Thymus (tissue), 11 donors: ENCODE results near the gene C14orf119. TPM values are rescaled to one million over a fixed set of nuclear protein-coding genes. Genes with fewer than 3 reads are reported as not detected.
"Not testable (repeated sequence)": the region's sequence is repeated elsewhere in the genome, so short reads cannot be mapped to it uniquely, and the experiment has no call there.

Source experiments
- DNase-seq, 9 donors: peaks; one replicate each; pipeline ENCODE4 v3.0.0-alpha.2; 2013; ENCODE audit warnings: low spot score in 9 of 9, low read depth in 6 of 9, missing footprints in 1 of 9
- H3K27ac ChIP-seq, 2 donors: one replicate each; pipeline ENCODE4 v1.5.1; 2013; ENCODE audit warnings: control low read depth in 1 of 2, low read depth in 1 of 2, low read length in 1 of 2, mild to moderate bottlenecking in 1 of 2, moderate library complexity in 1 of 2
- H3K27me3 ChIP-seq, 2 donors: one replicate each; pipeline ENCODE4 v1.5.1; 2013; ENCODE audit warnings: low read length in 1 of 2; ENCODE audit not compliant: control insufficient read depth in 2 of 2, insufficient read depth in 1 of 2
- H3K36me3 ChIP-seq, 2 donors: one replicate each; pipeline ENCODE4 v1.5.1; 2013; ENCODE audit warnings: low read length in 1 of 2, mild to moderate bottlenecking in 1 of 2, moderate library complexity in 1 of 2; ENCODE audit not compliant: control insufficient read depth in 2 of 2, insufficient read depth in 2 of 2
- H3K4me1 ChIP-seq, 2 donors: one replicate each; pipeline ENCODE4 v1.5.1; 2013; ENCODE audit warnings: low read length in 2 of 2; ENCODE audit not compliant: control insufficient read depth in 2 of 2, insufficient read depth in 2 of 2
- H3K4me3 ChIP-seq, 2 donors: one replicate each; pipeline ENCODE4 v1.5.1; 2013; ENCODE audit warnings: low read length in 2 of 2, control low read depth in 1 of 2, mild to moderate bottlenecking in 1 of 2
- H3K9me3 ChIP-seq, 2 donors: one replicate each; pipeline ENCODE4 v1.5.1; 2013; ENCODE audit warnings: low read length in 1 of 2, mild to moderate bottlenecking in 1 of 2; ENCODE audit not compliant: control insufficient read depth in 2 of 2, insufficient read depth in 1 of 2
- WGBS: extraction: QIAGEN DNeasy Blood & Tissue Kit; methylation state at CpG from one replicate; pipeline ENCODE4 v1.1.7; 2013; 5-methylcytosine and 5-hydroxymethylcytosine counted together
- polyA plus RNA-seq: library from polyadenylated mRNA; stranded (reverse); fragments of 200-250 nt; gene quantifications from one replicate; pipeline ENCODE4 v1.2.3, GENCODE V29; 2013
- total RNA-seq: library from RNA; stranded (reverse); fragments of 120-200 nt; gene quantifications from one replicate; pipeline ENCODE4 v1.2.4, GENCODE V29; 2013
- donor health status: healthy.

Gene C14orf119
- total and polyA plus RNA-seq, 2 donors, result 43.6 to 52.9 TPM

GRCh38 chr14:23101986-23102625 is 6.8 kb downstream of the C14orf119 start:
- Histone ChIP-seq H3K36me3 (peaks cover 12 to 22% of the 10 kb centered on the region in 2 donors), H3K4me1 (no peaks in the 10 kb centered on the region), H3K27me3 (peaks cover 0 to 2% of the 10 kb centered on the region in 2 donors), H3K4me3 (no peak overlapping the region), H3K9me3 (no peaks in the 10 kb centered on the region), H3K27ac (no peak overlapping the region)
- 93% methylated on average over 10 of the region's 10 CpGs for WGBS
- no peak for DNase-seq

GRCh38 chr14:23102801-23103200 is 7.5 kb downstream of the C14orf119 start:
- Histone ChIP-seq H3K36me3 (peaks cover 9 to 15% of the 10 kb centered on the region in 2 donors), H3K27ac (no peak overlapping the region), H3K4me1 (no peaks in the 10 kb centered on the region), H3K9me3 (no peaks in the 10 kb centered on the region), H3K27me3 (peaks cover 0 to 2% of the 10 kb centered on the region in 2 donors), H3K4me3 (no peak overlapping the region)
- no peak for DNase-seq
- WGBS, result 98% methylated on average over 2 of the region's 2 CpGs

- no peak overlapping the region for H3K4me3 ChIP-seq
- no peak for DNase-seq
- peaks cover 0 to 2% of the 10 kb centered on the region in 2 donors for H3K27me3 ChIP-seq
- H3K4me1 ChIP-seq, result no peaks in the 10 kb centered on the region
- peaks cover 2 to 8% of the 10 kb centered on the region in 2 donors for H3K36me3 ChIP-seq
- 96% methylated on average over 4 of the region's 4 CpGs for WGBS
- no peak overlapping the region for H3K27ac ChIP-seq
- H3K9me3 ChIP-seq, result no peaks in the 10 kb centered on the region
Observed at GRCh38 chr14:23103581-23103980, 8.3 kb downstream of the C14orf119 start.

- Histone ChIP-seq H3K36me3 (peaks cover 0 to 2% of the 10 kb centered on the region in 2 donors), H3K4me1 (no peaks in the 10 kb centered on the region), H3K4me3 (no peak overlapping the region), H3K27ac (no peak overlapping the region), H3K9me3 (peaks cover 0 to 3% of the 10 kb centered on the region in 2 donors), H3K27me3 (peaks cover 0 to 2% of the 10 kb centered on the region in 2 donors)
- 95% methylated on average over 6 of the region's 6 CpGs for WGBS
- DNase-seq, result no peak
Observed at GRCh38 chr14:23104070-23104590, 8.8 kb downstream of the C14orf119 start.

GRCh38 chr14:23104591-23105347 is 9.5 kb downstream of the C14orf119 start, which contains the start of gene CIROP:
TSS of gene CIROP (minus strand) at chr14:23104989. CDS start at chr14:23104920, 69 bp downstream.
- 92% methylated on average over 11 of the region's 11 CpGs for WGBS
- H3K4me3 ChIP-seq, result no peak within 1 kb of the TSS
- no peak for DNase-seq
- H3K36me3 ChIP-seq, result no peaks in the 10 kb centered on the region
- H3K9me3 ChIP-seq, result peaks cover 0 to 3% of the 10 kb centered on the region in 2 donors
- no peak within 1 kb of the TSS for H3K27ac ChIP-seq
- H3K27me3 ChIP-seq, result peaks cover 0 to 2% of the 10 kb centered on the region in 2 donors
- H3K4me1 ChIP-seq, result no peaks in the 10 kb centered on the region

- WGBS, result 97% methylated on average over 4 of the region's 4 CpGs
Observed at GRCh38 chr14:23105348-23105824, 10.1 kb downstream of the C14orf119 start.

GRCh38 chr14:23106747-23107045 is 11.4 kb downstream of the C14orf119 start:
- Histone ChIP-seq H3K36me3 (no peaks in the 10 kb centered on the region), H3K4me3 (no peak overlapping the region), H3K27ac (no peak overlapping the region), H3K27me3 (peaks cover 3 to 18% of the 10 kb centered on the region in 2 donors), H3K4me1 (no peaks in the 10 kb centered on the region), H3K9me3 (peaks cover 0 to 3% of the 10 kb centered on the region in 2 donors)
- DNase-seq, result no peak

More at GRCh38 chr14:23105348-23105824, 10.1 kb downstream of the C14orf119 start:
- peaks cover 0 to 3% of the 10 kb centered on the region in 2 donors for H3K9me3 ChIP-seq
- H3K27ac ChIP-seq, result no peak overlapping the region
- no peaks in the 10 kb centered on the region for H3K36me3 ChIP-seq
- H3K4me1 ChIP-seq, result no peaks in the 10 kb centered on the region
- H3K27me3 ChIP-seq, result peaks cover 0 to 7% of the 10 kb centered on the region in 2 donors
- no peak overlapping the region for H3K4me3 ChIP-seq
- no peak for DNase-seq

- not testable (repeated sequence) for H3K4me1 ChIP-seq, DNase-seq
- WGBS, result 98% methylated on average over 3 of the region's 5 CpGs
Observed at GRCh38 chr14:23107620-23108019, 12.3 kb downstream of the C14orf119 start.

GRCh38 chr14:23108169-23108568 is 12.9 kb downstream of the C14orf119 start:
- not testable (repeated sequence) for H3K4me1 ChIP-seq, H3K9me3 ChIP-seq, DNase-seq, H3K4me3 ChIP-seq, H3K36me3 ChIP-seq, H3K27ac ChIP-seq
- 96% methylated on average over 24 of the region's 24 CpGs for WGBS
- peaks cover 3 to 30% of the 10 kb centered on the region in 2 donors for H3K27me3 ChIP-seq

More at GRCh38 chr14:23107620-23108019, 12.3 kb downstream of the C14orf119 start:
- H3K27me3 ChIP-seq, result peaks cover 3 to 26% of the 10 kb centered on the region in 2 donors
- not testable (repeated sequence) for H3K4me3 ChIP-seq, H3K36me3 ChIP-seq, H3K9me3 ChIP-seq, H3K27ac ChIP-seq
